Activated T-helper 2 cell treated with anti-CD3 and anti-CD28 coated beads, Interferon-gamma antibody, Interleukin-2, Interleukin-4, amounts not matched to agents 10 μg/mL and 5 μg/mL and 100 μg/mL, durations not matched to agents 14 hours and 24 hours and 36 hours (primary cell): ENCODE measurements around the gene GAPDHS. TPM values are rescaled to one million over a fixed set of nuclear protein-coding genes. Genes with fewer than 3 reads are reported as not detected.

Source experiments
- DNase-seq: peaks from one replicate; pipeline ENCODE4 v3.0.0; 2021; ENCODE audit warnings: low spot score
- H3K27ac Mint-ChIP-seq: one replicate; pipeline ENCODE4 v1.8.0; 2021; ENCODE audit warnings: mixed read lengths
- H3K27me3 Mint-ChIP-seq: one replicate; pipeline ENCODE4 v1.8.0; 2021; ENCODE audit warnings: low read depth, mixed read lengths
- H3K36me3 Mint-ChIP-seq: one replicate; pipeline ENCODE4 v1.8.0; 2021; ENCODE audit warnings: low read depth, mixed read lengths
- H3K4me1 Mint-ChIP-seq: one replicate; pipeline ENCODE4 v1.8.0; 2021; ENCODE audit warnings: low read depth, mixed read lengths
- H3K4me3 Mint-ChIP-seq: one replicate; pipeline ENCODE4 v1.8.0; 2021; ENCODE audit warnings: low read depth, mild to moderate bottlenecking, moderate library complexity, mixed read lengths
- H3K9me3 Mint-ChIP-seq: one replicate; pipeline ENCODE4 v1.8.0; 2021; ENCODE audit warnings: mixed read lengths
- intact Hi-C: fragments of 100-400 bp; cut with micrococcal nuclease; formaldehyde crosslinking; loops from one replicate; pipeline ENCODE4 v1.15.1; 2023
- total RNA-seq: library from RNA; stranded (reverse); gene quantifications from 2 replicates; pipeline ENCODE4 v1.2.3, GENCODE V29; 2022

GAPDHS gene
- total RNA-seq, result not detected in 2 replicates

DNA sequence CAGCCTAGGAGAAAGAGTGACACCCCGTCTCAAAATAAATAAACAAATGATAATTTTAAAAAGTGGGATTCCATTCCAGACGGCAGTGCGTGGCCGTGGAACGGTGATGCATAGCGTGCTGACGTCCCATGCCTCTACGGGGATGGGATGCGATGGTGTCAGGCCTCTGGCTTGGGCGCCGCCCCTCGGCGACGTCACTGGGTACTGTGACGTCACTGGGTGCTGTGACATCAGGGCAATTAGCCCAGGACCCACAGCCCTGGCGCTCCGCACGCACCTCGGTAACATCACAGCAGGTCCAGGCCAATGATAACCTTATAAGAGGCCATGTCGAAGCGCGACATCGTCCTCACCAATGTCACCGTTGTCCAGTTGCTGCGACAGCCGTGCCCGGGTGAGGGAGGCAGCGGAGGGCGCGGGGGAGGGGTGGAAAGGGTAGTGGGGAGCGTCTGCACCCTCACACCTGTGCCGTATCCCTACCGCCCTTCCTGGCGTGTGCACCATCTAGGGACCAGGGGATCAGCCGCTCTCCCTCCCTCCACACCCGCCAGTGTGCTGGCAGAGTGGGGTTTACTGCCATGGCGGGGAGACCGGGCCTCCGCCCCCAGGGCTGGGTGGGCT, at the start of gene GAPDHS:
GAPDHS (plus strand) TSS at position 256 of the 621 bp plus-strand sequence; CDS start at position 328, 72 bp downstream.
- Mint-ChIP-seq H3K36me3 (no peaks in the 10 kb centered on the region), H3K9me3 (no peaks in the 10 kb centered on the region), H3K4me1 (peaks cover 5% of the 10 kb centered on the region), H3K27ac (no peak within 1 kb of the TSS), H3K4me3 (peak within 1 kb of the TSS; percentile 22), H3K27me3 (peaks cover 30% of the 10 kb centered on the region)
- no peak for DNase-seq
- intact Hi-C loops, result no loop called here

DNA sequence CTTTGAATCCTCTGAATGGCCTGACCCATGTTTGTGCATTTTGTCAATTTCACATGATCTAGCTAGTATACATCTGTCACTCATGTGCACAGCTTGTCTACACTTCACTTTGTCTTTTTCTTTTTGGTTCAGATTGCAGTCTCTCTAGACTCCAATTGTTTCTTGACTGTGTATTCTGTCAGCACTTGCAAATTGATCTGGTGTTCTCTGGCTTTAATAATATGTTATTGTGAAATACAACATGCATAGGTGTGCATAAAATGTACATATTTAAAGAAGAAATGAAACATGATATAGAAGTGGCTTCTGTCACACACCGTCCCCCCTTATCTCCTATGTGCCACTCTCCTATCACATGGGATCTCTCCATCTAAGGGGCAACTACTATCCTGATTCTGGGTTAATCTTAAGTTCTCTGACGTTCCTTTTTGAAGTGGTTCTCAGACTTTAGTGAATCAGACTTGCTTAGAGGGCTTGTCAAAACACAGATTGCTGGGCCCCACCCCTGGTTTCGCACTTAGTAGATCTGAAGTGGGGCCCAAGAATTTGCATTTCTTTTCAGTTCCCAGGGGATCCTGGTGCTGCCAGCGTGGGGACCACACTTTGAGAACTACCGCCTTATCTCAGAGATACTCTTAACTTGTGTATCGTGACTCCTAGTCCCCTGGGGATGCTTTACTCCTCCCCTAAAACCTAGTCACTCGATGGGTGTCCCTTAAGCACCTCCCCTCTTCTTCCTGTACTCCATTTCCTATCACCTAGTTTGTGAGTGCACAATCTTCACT, 48.8 kb upstream of the GAPDHS start:
- Mint-ChIP-seq H3K4me1 (no peaks in the 10 kb centered on the region), H3K36me3 (no peaks in the 10 kb centered on the region), H3K4me3 (no peak overlapping the region), H3K27ac (no peak overlapping the region), H3K27me3 (peaks cover 13% of the 10 kb centered on the region), H3K9me3 (no peaks in the 10 kb centered on the region)
- intact Hi-C loops, result no loop called here
- no peak for DNase-seq

DNA sequence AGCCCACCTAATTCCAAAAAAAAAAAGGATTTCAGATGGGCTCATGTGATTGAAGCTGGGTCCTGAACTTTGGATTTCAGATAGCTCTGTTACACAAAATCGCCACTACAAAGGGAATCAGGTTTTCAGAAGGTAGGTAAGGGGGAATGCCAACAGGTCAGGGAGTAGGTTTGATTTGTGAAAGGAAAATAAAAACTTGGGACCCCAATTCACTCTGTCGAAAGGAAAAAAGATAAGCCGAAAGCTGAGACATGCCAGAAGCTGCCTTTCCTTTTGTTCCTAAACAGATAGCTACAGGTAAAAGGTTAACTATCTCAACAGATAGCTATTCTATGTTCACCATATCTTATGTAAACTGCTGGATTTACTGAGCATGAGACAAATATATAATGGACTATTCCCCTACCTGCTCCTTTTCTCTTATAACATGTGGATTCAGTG, 47.0 kb upstream of the GAPDHS start:
- no peak overlapping the region for H3K4me3 Mint-ChIP-seq
- intact Hi-C loops, result no loop called here
- DNase-seq, result no peak
- H3K9me3 Mint-ChIP-seq, result no peaks in the 10 kb centered on the region
- no peaks in the 10 kb centered on the region for H3K36me3 Mint-ChIP-seq
- no peak overlapping the region for H3K27ac Mint-ChIP-seq
- H3K4me1 Mint-ChIP-seq, result no peaks in the 10 kb centered on the region
- H3K27me3 Mint-ChIP-seq, result peaks cover 17% of the 10 kb centered on the region

DNA sequence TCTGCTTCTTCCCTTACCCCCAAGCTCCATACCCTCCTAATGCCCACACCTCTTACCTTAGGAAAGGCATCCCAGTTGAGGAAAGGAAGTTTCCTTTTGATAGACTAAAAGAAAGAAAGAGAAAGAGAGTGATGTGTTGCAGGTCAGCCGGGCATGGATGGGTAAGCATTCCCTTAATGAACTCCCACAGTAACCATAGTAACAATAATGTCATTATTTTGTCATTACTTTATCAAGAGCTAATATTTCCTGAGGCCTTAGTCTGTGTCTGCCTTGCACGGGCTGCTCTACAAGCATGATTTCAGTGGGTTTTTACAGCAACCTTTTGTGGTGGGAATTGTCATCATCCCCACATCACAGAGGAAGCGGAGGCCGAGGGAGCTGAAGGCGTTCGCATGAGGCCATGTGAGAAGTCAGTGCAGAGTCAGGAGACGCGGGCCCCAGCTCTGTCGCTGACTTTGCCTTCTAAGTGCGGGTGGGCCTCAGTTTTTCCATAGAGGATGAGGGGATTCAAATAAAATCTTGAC, 45.5 kb upstream of the GAPDHS start:
- Mint-ChIP-seq H3K27ac (no peak overlapping the region), H3K4me3 (no peak overlapping the region), H3K4me1 (no peaks in the 10 kb centered on the region), H3K36me3 (no peaks in the 10 kb centered on the region), H3K27me3 (peaks cover 27% of the 10 kb centered on the region), H3K9me3 (no peaks in the 10 kb centered on the region)
- no peak for DNase-seq
- intact Hi-C loops, result no loop called here

DNA sequence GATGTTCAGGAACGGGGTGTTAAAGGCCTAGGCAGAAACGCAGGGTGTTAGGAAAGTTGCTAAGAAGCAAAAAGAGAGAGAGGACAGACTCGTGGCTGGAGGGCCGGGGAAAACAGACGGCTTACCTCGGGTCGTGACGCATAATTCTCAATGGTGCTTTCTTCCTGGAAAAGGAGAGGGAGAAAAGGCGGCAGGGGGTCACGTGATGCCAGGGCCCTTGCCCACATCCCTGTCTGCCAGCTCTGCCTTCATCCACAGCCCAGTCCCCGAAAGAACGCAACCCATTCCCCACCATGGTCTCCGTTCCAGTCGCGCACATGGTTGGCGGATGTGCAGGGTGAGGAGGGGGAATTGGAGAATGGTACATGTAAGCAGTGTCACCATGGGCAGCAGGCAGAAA, 44.6 kb upstream of the GAPDHS start:
- Mint-ChIP-seq H3K27ac (no peak overlapping the region), H3K4me1 (no peaks in the 10 kb centered on the region), H3K27me3 (peaks cover 24% of the 10 kb centered on the region), H3K36me3 (no peaks in the 10 kb centered on the region), H3K4me3 (no peak overlapping the region), H3K9me3 (no peaks in the 10 kb centered on the region)
- DNase-seq, result no peak
- intact Hi-C loops, result no loop called here

DNA sequence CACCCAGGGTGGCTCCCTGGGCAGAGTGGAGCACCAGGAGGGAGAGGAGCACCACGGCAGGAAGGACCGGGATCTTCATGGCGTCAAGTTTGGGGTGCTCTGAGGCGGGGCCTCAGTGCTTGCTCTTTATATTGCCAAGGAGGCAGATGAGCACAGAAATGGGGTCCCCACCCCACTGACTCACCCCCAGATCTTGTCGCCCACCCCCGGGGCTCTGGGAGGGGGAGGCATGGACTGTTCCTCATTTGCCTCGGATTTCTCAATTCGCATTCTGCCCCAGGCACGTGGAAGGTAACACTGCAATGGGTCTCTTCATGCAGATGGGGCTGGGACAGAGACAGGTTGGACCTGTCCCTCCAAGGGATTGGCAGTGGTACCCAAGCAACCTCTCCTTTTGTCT, 42.9 kb upstream of the GAPDHS start, which contains the start of gene KRTDAP:
KRTDAP (minus strand) TSS at position 101 of the 400 bp plus-strand sequence; CDS start at position 79, 22 bp downstream.
- intact Hi-C loops, result no loop called here
- H3K4me3 Mint-ChIP-seq, result no peak within 1 kb of the TSS
- no peak within 1 kb of the TSS for H3K27ac Mint-ChIP-seq
- peaks cover 24% of the 10 kb centered on the region for H3K27me3 Mint-ChIP-seq
- H3K4me1 Mint-ChIP-seq, result peaks cover 5% of the 10 kb centered on the region
- H3K9me3 Mint-ChIP-seq, result no peaks in the 10 kb centered on the region
- H3K36me3 Mint-ChIP-seq, result no peaks in the 10 kb centered on the region
- DNase-seq, result no peak

DNA sequence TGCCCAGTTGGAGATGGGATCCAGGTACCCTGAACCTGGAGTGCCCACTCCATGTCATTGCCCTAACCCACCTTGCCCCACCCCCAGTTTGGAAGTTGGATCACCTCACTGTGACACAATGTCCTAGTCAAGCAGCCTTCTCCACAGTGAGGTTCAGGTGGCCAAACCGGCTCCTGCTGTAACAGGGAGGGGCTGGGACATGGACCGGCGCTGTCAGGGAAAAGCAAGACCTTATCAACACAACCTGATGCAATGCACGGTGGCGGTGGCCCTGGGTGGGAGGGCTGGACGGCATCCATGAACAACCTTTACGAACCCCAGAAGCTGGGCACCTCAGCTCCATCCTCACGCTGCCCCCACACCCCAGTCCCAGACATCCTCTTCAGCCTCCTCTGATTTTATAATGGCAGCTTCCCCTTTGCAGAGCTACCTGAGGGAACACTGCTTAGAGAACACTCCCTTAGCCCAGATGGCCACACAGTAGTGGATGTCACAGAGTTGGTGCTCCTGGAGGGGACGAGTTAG, 41.4 kb upstream of the GAPDHS start:
- no peak overlapping the region for H3K27ac Mint-ChIP-seq
- no peak overlapping the region for H3K4me3 Mint-ChIP-seq
- H3K4me1 Mint-ChIP-seq, result peaks cover 7% of the 10 kb centered on the region
- peaks cover 20% of the 10 kb centered on the region for H3K27me3 Mint-ChIP-seq
- DNase-seq, result no peak
- intact Hi-C loops, result no loop called here
- H3K36me3 Mint-ChIP-seq, result no peaks in the 10 kb centered on the region
- H3K9me3 Mint-ChIP-seq, result no peaks in the 10 kb centered on the region

DNA sequence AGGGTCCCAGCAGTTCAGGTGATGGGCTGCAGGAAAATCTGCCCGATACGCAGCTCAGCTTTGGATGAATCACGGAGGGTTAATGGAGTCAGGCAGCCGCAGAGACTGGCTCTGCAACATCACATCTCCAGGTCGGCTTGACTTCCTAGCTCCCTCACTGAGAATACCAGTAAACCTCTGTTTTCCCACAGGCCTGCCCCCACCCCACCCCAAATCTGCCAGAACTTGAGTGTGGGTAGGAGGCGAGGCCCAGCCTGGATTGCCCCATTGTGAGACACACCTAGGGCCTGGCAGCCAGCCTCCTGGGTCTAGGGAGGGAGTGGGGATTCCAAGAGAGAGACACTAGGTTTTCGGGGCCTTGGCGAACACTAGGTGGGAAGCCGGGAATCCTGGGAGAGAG, 39.3 kb upstream of the GAPDHS start:
- Mint-ChIP-seq H3K9me3 (no peaks in the 10 kb centered on the region), H3K27me3 (peaks cover 17% of the 10 kb centered on the region), H3K27ac (no peak overlapping the region), H3K36me3 (no peaks in the 10 kb centered on the region), H3K4me1 (peaks cover 7% of the 10 kb centered on the region), H3K4me3 (no peak overlapping the region)
- no peak for DNase-seq
- intact Hi-C loops, result no loop called here

DNA sequence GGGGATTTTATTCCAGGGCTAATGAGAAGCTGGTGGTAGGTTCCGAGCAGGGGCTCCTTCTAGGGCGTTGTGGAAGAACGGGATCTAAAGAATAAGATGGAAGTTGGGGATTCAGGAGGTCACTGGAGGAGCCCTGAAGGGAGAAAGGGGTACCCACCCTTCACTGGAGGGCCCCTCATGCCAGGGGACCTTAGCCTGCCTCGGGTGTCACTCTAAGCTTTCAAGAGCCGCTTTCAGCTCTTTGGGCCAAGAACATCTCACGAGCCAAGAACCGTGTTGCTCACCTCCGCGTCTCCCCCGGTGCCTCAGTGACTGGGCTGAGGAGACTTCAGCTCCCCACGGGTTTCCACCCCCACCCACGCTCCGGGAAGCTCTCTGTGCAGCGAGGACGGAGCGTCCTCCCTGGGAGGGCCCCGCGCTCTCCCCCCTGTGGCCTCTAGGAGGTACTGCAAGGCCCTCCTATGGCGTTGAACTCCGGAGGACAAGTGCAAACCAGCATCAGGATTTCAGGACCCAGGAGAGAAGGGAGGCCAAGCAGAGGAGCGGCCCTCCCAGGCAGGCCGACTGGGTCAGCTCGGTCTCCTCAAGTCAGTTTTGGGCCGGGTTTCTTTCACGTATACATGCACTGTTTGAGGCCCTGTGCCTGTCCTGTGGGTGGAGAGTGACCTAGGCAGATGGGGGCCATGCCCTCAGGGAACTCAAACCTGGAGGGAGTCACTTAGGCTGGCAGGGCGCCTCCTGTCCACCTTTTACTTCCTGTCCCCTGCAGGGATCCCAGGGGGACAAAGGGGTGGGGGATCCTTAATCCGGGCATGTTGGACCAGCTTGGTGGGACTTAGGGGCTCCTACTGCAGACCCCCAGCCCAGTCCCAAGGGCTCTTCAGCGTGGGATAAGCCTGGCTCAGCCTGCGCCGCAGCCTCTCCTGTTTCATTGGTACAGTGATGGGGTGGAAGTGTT, 37.9 kb upstream of the GAPDHS start:
- no peak overlapping the region for H3K4me3 Mint-ChIP-seq

DNA sequence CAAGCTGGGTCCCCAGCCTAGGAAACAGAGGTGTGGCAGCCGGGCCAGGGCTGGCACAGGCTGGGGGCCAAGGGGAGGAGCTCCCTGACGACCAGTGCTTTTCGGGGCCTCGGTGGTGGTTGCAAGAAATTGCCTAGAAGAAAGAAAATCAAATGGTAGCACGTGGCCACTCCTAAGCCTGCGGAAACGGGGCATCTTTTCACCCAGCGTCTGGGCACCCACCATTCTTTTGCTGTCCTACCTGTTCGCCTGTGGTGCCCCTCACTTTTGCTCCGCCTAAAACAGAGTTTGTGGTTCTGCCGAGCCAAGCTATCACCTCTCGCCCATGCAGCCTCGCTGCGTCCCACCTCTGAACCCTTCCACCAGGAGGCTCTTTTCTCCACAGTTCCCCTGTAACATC, 35.9 kb upstream of the GAPDHS start:
- Mint-ChIP-seq H3K27me3 (peaks cover 8% of the 10 kb centered on the region), H3K9me3 (no peaks in the 10 kb centered on the region), H3K4me3 (no peak overlapping the region), H3K4me1 (peaks cover 10% of the 10 kb centered on the region), H3K36me3 (no peaks in the 10 kb centered on the region), H3K27ac (no peak overlapping the region)
- intact Hi-C loops, result no loop called here
- no peak for DNase-seq

More for the DNA sequence above, 37.9 kb upstream of the GAPDHS start:
- Mint-ChIP-seq H3K9me3 (no peaks in the 10 kb centered on the region), H3K36me3 (no peaks in the 10 kb centered on the region), H3K27ac (no peak overlapping the region), H3K27me3 (peaks cover 17% of the 10 kb centered on the region), H3K4me1 (peaks cover 7% of the 10 kb centered on the region)
- peak; percentile 50 for DNase-seq
- intact Hi-C loops, result loop anchor here (1.0 kb wide), 1 partner anchor 142 kb away; no protein-coding TSS in a partner anchor

DNA sequence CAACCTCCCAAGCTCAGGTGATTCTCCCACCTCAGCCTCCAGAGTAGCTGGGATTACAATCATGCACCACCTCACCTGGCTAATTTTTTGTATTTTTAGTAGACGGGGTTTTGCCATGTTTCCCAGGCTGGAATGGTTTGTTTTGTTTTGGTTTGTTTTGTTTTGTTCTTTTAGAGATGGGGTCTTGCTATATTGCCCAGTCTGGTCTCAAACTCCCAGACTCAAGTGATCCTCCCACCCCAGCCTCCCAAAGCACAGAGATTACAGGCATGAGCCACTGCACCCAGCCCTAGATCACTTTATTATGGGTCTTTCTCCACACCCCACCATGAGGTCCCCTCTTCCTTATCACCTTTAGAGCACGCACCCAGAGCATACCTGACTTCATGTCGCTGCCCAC, 35.0 kb upstream of the GAPDHS start:
- Mint-ChIP-seq H3K4me3 (no peak overlapping the region), H3K9me3 (no peaks in the 10 kb centered on the region), H3K27ac (no peak overlapping the region), H3K36me3 (no peaks in the 10 kb centered on the region), H3K4me1 (peaks cover 10% of the 10 kb centered on the region), H3K27me3 (peaks cover 8% of the 10 kb centered on the region)
- no peak for DNase-seq
- intact Hi-C loops, result no loop called here

DNA sequence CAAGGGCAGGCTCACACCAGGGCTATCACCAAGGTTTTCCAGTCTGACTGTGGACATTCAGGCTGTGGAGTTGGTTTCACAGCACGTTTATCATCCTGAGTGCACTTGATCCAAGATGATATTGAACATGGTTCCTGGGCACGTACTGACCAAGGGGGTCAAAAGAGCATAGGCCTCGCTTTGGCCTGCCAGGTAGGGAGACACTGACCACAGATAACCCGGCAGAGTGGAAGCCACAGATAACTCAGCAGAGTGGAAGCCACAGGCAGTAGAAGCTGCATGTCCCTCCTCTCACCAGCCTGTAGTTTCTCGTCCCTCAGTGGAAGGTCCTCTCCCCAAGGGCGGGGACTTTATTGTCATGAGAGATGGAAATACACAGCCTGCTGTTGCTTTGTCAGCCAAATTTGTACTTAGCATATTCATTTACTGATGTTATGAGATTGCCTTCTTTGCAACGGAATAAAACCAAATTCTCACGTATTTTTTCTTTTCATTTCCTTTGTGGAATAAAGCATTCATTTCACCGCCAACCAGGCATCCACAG, 34.2 kb upstream of the GAPDHS start:
- Mint-ChIP-seq H3K9me3 (no peaks in the 10 kb centered on the region), H3K27me3 (peaks cover 6% of the 10 kb centered on the region), H3K4me1 (peaks cover 10% of the 10 kb centered on the region), H3K4me3 (no peak overlapping the region), H3K27ac (no peak overlapping the region), H3K36me3 (no peaks in the 10 kb centered on the region)
- intact Hi-C loops, result no loop called here
- DNase-seq, result no peak
